OCI-LY3 (cell line): ENCODE measurements around the gene TCN2.

Experiments
- H2AFZ ChIP-seq: fragments of 200-600, 300-600 bp; shearing (Covaris generic); 2 replicates; pipeline ENCODE4 v1.6.0; 2014; ENCODE audit warnings: antibody characterized with exemption, low read depth, low read length
- H3K27ac ChIP-seq: fragments of 200-600, 300-600 bp; sonication (generic); 2 replicates; pipeline ENCODE4 v1.5.1; 2014; ENCODE audit warnings: mild to moderate bottlenecking, low read length, moderate library complexity, mixed read lengths
- H3K27me3 ChIP-seq: fragments of 200-600, 300-600 bp; sonication (generic); 2 replicates; pipeline ENCODE4 v1.6.1; 2014; ENCODE audit warnings: low read depth, low read length, mixed read lengths
- H3K36me3 ChIP-seq: fragments of 200-600, 300-600 bp; sonication (generic); replicated peaks from 2 replicates; pipeline ENCODE3; 2014; ENCODE audit warnings: low read depth, low read length, mixed read lengths
- H3K4me1 ChIP-seq: fragments of 300-600, 200-600 bp; sonication (generic); 2 replicates; pipeline ENCODE4 v1.6.1; 2014; ENCODE audit warnings: low read length, mixed read lengths
- H3K4me2 ChIP-seq: fragments of 200-600, 300-600 bp; sonication (generic); 2 replicates; pipeline ENCODE4 v1.6.1; 2014; ENCODE audit warnings: low read length, mixed read lengths
- H3K4me3 ChIP-seq: fragments of 300-600, 200-600 bp; sonication (generic); 2 replicates; pipeline ENCODE4 v1.5.1; 2014; ENCODE audit warnings: antibody characterized with exemption, mild to moderate bottlenecking, low read length, moderate library complexity
- H3K79me2 ChIP-seq: fragments of 300-600, 200-600 bp; shearing (Covaris generic); 2 replicates; pipeline ENCODE4 v1.6.1; 2014; ENCODE audit warnings: mild to moderate bottlenecking, low read length, mixed read lengths
- H3K9ac ChIP-seq: fragments of 300-600, 200-600 bp; shearing (Covaris generic); 2 replicates; pipeline ENCODE4 v1.6.0; 2014; ENCODE audit warnings: mild to moderate bottlenecking, low read length, moderate library complexity
- H3K9me3 ChIP-seq: fragments of 200-600, 300-600 bp; shearing (Covaris generic); 2 replicates; pipeline ENCODE4 v1.6.1; 2014; ENCODE audit warnings: low read length, mixed read lengths; ENCODE audit not compliant: insufficient read depth
- H4K20me1 ChIP-seq: fragments of 200-600, 300-600 bp; sonication (generic); 2 replicates; pipeline ENCODE4 v1.6.1; 2016; ENCODE audit warnings: low read length, mixed read lengths; ENCODE audit not compliant: insufficient read depth
- EZH2phosphoT487 ChIP-seq: fragments of 200-600 bp; shearing (Covaris generic); IDR thresholded peaks from 2 replicates; pipeline ENCODE4 v1.6.1; 2018; ENCODE audit warnings: antibody characterized with exemption, mixed run types, low read depth
- TF ChIP-seq, protein P1 (sequence below): fragments of 200-600, 300-600 bp; sonication (generic); IDR thresholded peaks from 2 replicates; pipeline ENCODE4 v1.5.1; 2014; ENCODE audit warnings: antibody characterized with exemption, low read length, low read depth

The TCN2 gene

DNA sequence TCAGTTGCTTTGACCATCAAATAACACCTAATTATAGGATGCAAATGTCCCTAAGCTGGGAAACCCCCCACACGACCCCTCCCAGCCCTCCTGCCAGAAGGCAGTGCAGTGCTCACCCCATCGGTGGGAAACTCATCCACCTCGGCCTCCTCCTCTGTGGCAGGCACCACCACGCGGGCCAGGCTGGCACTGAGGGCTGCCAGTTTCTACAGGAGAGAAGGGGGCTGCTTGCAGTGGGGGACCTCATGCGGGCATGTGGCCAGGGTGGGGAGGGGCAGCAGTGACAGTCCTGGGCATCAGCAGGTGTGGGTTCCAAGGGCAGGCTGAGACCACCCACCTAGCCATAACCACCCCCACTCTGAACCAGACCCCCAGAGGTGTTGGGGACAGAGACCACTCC lies 26.1 kb upstream of the TCN2 start:
- TF ChIP-seq, protein P1, sequence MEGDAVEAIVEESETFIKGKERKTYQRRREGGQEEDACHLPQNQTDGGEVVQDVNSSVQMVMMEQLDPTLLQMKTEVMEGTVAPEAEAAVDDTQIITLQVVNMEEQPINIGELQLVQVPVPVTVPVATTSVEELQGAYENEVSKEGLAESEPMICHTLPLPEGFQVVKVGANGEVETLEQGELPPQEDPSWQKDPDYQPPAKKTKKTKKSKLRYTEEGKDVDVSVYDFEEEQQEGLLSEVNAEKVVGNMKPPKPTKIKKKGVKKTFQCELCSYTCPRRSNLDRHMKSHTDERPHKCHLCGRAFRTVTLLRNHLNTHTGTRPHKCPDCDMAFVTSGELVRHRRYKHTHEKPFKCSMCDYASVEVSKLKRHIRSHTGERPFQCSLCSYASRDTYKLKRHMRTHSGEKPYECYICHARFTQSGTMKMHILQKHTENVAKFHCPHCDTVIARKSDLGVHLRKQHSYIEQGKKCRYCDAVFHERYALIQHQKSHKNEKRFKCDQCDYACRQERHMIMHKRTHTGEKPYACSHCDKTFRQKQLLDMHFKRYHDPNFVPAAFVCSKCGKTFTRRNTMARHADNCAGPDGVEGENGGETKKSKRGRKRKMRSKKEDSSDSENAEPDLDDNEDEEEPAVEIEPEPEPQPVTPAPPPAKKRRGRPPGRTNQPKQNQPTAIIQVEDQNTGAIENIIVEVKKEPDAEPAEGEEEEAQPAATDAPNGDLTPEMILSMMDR = no peak
- no peak for TF ChIP-seq EZH2phosphoT487
- Histone ChIP-seq H3K4me2 (no peak overlapping the region), H3K27me3 (no peaks in the 10 kb centered on the region), H3K79me2 (peaks cover 2% of the 10 kb centered on the region; the same call in 1 of the 2 replicates), H3K4me3 (no peak overlapping the region), H3K4me1 (no peaks in the 10 kb centered on the region), H3K9ac (no peak overlapping the region), H3K9me3 (no peaks in the 10 kb centered on the region), H2AFZ (no peak overlapping the region), H3K27ac (no peak overlapping the region), H4K20me1 (peaks cover 9% of the 10 kb centered on the region; the same call in 1 of the 2 replicates), H3K36me3 (peaks cover 82% of the 10 kb centered on the region)

DNA sequence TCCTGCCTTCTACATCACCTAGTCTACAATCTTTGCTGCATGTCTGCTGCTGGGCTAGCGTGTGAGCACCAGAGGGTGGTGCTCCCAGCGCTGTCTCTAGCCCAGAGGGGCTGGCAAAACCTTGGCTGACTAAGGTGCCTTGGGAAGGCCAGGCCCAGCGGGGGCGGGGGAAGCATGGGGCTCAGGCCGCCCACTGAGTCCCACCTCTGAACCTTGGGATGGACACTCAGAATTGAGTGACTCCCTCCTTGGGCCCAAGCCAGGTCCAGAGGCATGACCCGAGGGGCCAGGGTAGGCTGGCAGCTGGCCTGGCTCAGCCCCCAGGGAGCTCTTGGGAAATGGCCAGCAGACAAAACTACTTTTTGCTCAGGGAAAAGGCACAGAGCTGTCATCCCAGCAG lies 24.9 kb upstream of the TCN2 start:
- H3K36me3 ChIP-seq = peaks cover 86% of the 10 kb centered on the region
- no peak for TF ChIP-seq EZH2phosphoT487
- TF ChIP-seq, protein P1 = no peak
- no peak overlapping the region for H3K4me2 ChIP-seq
- H3K9me3 ChIP-seq = no peaks in the 10 kb centered on the region
- H3K27ac ChIP-seq = no peak overlapping the region
- H3K4me1 ChIP-seq = no peaks in the 10 kb centered on the region
- H3K79me2 ChIP-seq = peaks cover 8% of the 10 kb centered on the region; the same call in 1 of the 2 replicates
- H3K27me3 ChIP-seq = no peaks in the 10 kb centered on the region
- no peak overlapping the region for H3K4me3 ChIP-seq
- H2AFZ ChIP-seq = no peak overlapping the region
- H4K20me1 ChIP-seq = peaks cover 6% of the 10 kb centered on the region; the same call in 1 of the 2 replicates
- H3K9ac ChIP-seq = no peak overlapping the region

DNA sequence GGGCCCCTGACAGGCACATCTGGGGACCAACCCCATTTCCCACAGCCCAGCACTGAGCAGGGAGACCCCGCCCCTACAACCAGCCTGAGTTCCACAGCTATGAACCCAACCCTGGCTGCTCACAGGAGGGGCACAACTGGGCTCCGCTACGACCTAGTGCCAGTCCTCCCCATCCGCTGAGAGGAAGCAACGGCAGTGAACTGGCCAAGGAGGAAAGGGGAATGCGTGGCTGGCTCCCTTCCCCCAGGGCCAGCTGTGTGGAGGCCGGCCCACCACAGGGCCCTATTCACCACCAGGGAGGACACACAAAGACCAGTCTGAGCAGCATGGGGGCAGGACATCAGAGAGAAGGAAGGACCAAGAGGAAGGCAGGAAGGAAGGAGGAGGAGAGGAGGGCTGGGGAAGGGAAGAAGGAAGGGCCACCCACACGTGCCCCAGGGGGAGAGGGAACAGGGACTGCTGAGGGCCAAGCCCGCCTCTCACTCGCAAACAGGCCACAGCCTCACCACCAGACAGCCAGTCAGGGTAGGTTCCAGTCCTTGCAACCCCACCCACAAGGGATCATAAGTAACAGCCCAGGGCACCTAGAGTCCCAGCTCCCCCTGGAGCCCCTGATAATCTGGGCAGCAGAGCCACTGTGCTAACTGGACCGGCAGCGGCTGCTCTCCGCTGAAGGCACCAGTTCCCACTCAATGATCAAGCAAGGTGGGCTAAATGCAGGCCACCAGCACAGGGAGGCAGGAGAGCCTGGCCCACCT lies 24.0 kb upstream of the TCN2 start:
- Histone ChIP-seq H3K9ac (no peak overlapping the region), H3K4me2 (no peak overlapping the region), H3K79me2 (peaks cover 8% of the 10 kb centered on the region; the same call in 1 of the 2 replicates), H3K36me3 (peaks cover 96% of the 10 kb centered on the region), H3K4me3 (no peak overlapping the region), H3K9me3 (no peaks in the 10 kb centered on the region), H3K4me1 (no peaks in the 10 kb centered on the region), H4K20me1 (peaks cover 6% of the 10 kb centered on the region; the same call in 1 of the 2 replicates), H3K27me3 (no peaks in the 10 kb centered on the region), H2AFZ (no peak overlapping the region), H3K27ac (no peak overlapping the region)
- TF ChIP-seq, protein P1 = no peak

DNA sequence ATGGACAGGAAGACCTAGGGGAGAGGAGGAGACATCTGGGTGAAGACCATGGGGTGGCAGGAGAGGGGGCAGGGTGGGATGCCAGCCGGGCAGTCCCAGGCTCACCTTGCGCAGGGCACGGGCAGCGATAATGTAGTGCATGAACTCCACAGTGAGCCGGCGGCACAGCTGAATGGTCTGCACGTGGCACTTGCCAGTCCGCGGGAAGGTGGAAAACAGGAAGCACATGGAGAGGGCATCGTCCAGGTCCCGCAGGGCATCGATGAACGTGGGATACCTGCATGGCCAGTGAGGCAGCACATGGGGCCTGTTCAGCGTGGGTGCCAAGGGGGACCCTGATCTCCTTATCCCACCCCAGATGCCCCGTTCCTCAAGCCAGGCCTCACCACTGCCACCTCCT lies 22.5 kb upstream of the TCN2 start:
- peaks cover 6% of the 10 kb centered on the region; the same call in 1 of the 2 replicates for H4K20me1 ChIP-seq
- peaks cover 17% of the 10 kb centered on the region for H3K79me2 ChIP-seq
- H3K36me3 ChIP-seq = peaks cover 90% of the 10 kb centered on the region
- TF ChIP-seq EZH2phosphoT487 = no peak
- TF ChIP-seq, protein P1 = no peak
- H3K4me2 ChIP-seq = no peak overlapping the region
- no peak overlapping the region for H3K9ac ChIP-seq
- H3K4me1 ChIP-seq = no peaks in the 10 kb centered on the region
- no peaks in the 10 kb centered on the region for H3K27me3 ChIP-seq
- H3K4me3 ChIP-seq = no peak overlapping the region
- H3K9me3 ChIP-seq = no peaks in the 10 kb centered on the region
- no peak overlapping the region for H3K27ac ChIP-seq
- no peak overlapping the region for H2AFZ ChIP-seq
